22Rv1 (cell line): Measurements from ENCODE around the gene MKRN2.

Experiments
- ZFX ChIP-seq: fragments of 450-650 bp; IDR thresholded peaks from 2 replicates; pipeline ENCODE4 v1.6.1; 2017; ENCODE audit warnings: antibody characterized with exemption, borderline replicate concordance
- TF ChIP-seq, protein P1 (sequence below): fragments of 450-650 bp; IDR thresholded peaks from 2 replicates; pipeline ENCODE4 v1.5.1; 2017; ENCODE audit warnings: mild to moderate bottlenecking

DNA sequence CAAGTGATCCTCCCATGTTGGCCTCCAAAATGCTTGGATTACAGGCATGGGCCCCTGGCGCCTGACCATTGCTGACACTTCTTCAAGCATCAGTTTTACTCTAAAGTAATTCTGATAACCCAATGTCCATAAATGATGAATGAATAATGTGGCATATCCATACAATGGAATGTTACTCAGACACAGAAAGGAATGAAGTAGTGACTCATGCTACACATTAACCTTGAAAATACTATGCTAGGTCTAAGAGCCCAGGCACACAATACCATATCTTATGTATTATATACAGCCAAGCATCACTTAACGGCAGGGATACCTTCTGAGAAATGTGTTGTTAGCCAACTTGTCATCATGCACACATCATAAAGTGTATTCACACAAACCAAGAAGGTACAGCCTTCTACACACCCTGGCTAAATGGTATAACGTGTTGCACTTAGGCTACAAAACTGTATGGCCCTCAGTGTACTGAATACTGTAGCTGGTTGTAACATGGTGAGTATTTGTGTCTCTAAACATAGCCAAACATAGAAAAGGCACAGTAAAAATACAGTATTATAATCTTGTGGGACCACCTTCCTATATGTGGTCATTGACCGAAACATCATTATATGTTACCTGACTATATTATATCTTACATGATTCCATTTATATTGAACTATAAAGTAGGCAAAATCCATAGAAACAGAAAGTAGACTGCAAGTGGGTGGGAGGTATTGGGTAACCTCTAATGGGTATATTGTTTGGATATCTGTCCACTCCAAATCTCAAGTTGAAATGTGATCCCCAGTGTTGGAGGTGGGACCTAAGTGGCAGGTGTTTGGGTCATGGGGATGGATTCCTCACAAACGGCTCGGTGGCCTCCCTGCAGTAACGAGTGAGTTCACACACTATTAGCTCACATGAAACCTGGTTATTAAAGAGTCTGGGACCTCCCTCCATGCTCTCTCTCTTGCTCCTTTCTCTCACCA, 31.4 kb downstream of the MKRN2 start:
- TF ChIP-seq, protein P1, sequence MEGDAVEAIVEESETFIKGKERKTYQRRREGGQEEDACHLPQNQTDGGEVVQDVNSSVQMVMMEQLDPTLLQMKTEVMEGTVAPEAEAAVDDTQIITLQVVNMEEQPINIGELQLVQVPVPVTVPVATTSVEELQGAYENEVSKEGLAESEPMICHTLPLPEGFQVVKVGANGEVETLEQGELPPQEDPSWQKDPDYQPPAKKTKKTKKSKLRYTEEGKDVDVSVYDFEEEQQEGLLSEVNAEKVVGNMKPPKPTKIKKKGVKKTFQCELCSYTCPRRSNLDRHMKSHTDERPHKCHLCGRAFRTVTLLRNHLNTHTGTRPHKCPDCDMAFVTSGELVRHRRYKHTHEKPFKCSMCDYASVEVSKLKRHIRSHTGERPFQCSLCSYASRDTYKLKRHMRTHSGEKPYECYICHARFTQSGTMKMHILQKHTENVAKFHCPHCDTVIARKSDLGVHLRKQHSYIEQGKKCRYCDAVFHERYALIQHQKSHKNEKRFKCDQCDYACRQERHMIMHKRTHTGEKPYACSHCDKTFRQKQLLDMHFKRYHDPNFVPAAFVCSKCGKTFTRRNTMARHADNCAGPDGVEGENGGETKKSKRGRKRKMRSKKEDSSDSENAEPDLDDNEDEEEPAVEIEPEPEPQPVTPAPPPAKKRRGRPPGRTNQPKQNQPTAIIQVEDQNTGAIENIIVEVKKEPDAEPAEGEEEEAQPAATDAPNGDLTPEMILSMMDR, result no peak
- TF ChIP-seq ZFX, result no peak
